Suppressor macrophage treated with lipopolysaccharide for 4 hours (primary cell): Measurements from ENCODE around the gene ENAM.
"Not testable (repeated sequence)": the region's sequence is repeated elsewhere in the genome, so short reads cannot be mapped to it uniquely, and the experiment has no call there.

Experiments used
- DNase-seq: peaks from one replicate; pipeline ENCODE4 v3.0.0-alpha.2; 2020

Gene ENAM

GRCh38 chr4:70627620-70628019 lies 924 bp upstream of the ENAM start:
- no peak for DNase-seq

DNA sequence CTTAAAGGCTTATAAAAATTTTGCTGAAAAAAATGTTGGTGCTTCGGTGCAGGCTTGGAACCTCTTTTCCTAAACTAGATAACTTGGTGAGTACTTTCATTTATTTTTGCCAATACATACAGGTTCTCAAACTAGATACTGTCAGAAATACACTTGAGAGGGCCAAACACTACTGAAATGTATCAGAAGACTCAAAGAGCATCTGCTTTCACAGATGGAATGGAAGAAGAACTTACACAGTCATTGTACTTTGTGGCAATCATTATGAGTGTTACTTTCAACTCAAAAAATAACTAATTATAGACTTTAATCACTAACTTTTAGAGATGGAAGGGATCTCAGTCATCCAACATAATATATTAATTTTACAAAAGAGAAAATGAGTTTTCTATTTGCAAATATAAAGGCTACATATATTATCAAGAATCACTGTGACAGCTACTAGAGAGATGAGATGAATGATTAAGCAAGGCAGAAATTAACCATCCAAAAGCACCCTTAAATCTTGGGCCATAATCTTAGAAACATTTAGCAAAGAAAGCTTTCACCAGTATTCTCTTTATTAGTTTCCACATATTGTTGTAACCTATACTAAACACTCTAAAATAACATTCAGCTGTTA lies 1.0 kb downstream of the ENAM start:
- DNase-seq: no peak

DNA sequence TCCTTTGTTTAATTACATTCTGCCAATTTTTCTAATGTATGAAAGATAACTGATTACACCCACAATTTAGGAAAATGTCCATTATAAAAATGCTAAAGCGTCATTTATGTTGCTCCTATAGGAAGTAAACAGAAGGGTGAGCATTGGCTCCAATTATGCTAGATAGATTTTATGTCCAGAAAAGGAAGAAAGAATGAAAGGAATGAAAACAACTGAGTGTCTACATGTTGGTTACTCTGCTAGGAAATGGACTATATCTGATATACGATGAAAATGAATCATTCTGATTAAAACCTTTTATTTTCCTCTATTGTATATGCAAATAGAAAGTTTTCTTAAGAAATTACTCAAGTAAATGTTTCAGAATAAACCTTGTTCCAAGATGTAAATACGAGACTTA lies 1.6 kb downstream of the ENAM start:
- DNase-seq: no peak

- DNase-seq: no peak
Observed at GRCh38 chr4:70632028-70632427, 3.5 kb downstream of the ENAM start.

DNA sequence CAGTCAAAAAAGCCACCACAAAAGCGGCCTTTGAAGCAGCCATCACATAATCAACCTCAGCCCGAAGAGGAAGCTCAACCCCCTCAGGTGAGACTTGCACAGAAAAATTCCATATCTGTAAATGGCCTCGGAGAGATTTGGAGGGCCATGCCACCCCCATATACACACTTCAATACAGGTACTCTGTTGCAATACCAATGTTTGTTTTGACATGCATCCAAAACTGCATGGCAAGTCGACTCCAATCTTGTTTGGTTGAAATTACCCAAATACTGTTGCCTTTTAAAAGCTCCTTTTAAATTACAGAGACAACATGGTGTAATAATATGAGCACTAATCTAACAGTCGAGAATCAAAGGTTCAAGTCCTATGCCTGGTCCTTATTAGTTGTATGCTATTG lies 5.9 kb downstream of the ENAM start:
- no peak for DNase-seq

DNA sequence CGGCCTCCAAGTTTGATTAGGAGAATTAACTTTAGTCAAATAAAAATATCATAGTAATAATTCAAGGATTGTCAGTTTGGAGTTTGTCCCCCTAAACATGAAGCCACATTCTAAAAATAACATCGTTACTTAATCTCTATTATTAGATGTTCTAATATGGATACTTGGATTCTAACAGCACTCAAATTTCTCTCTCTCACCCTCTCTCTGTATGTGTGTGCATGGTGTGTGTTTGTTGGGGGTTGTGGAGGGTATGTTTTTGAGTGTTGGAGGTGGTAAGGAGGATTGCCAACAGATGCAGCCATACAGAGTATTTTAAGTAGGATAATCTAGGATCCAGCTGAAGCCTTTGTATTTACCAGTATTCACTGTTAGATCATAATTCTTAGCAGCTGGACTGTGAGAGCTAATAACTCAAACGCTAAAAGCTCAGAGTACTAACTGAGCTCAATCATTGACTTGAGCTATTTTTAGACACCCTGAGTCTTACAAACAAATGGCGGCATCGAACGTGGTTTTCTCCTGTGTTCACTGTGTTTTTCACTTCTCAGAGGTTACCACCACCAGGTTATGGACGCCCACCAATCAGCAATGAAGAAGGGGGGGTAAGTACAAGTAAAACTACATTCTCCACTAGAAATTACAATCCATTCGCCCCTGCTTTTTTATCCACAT lies 8.8 kb downstream of the ENAM start:
- no peak for DNase-seq

DNA sequence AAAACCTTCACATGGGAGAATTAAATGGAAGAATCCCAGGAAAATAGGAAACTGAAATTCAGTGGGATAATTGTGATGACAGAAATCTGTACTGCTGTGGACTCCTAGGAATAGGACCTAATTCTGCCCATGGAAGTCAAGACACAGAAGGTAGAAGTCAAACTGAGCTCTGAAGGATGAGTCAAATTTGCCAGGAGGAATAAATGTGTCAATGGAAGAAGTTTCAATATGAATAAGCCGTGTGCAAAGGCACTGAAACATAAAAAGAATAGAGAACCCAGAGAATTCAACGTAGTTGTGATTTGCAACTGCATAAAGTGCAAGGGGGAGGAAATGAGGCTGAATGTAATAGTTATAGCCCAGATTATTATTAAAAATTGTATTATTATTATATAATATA lies 11.6 kb downstream of the ENAM start:
- no peak for DNase-seq

DNA sequence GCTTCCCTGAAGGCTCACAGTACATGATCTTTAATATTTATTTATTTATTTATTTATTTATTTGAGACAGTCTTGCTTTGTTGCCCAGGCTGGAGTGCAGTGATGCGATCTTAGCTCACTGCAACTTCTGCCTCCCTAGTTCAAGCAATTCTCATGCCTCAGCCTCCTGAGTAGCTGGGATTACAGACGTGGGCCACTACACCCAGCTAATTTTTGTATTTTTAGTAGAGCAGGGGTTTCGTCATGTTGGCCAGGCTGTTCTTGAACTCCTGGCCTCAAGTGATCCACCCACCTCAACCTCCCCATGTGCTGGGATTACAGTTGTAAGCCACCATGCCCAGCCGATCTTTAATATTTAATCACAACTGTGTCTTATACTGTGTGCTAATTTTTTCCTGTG lies 22.2 kb downstream of the ENAM start:
- not testable (repeated sequence) for DNase-seq

GRCh38 chr4:70651864-70652506 lies 23.4 kb downstream of the ENAM start:
- DNase-seq: peak; percentile 47

- DNase-seq: no peak
Observed at GRCh38 chr4:70654605-70655011, 26.1 kb downstream of the ENAM start.

GRCh38 chr4:70657326-70657725 lies 28.8 kb downstream of the ENAM start:
- DNase-seq: no peak

- DNase-seq: no peak
Observed at GRCh38 chr4:70658418-70658817, 29.9 kb downstream of the ENAM start.

- DNase-seq: no peak
Observed at GRCh38 chr4:70660106-70660505, 31.6 kb downstream of the ENAM start.

- not testable (repeated sequence) for DNase-seq
Observed at GRCh38 chr4:70661309-70661922, 32.9 kb downstream of the ENAM start.

GRCh38 chr4:70666369-70666768 lies 37.8 kb downstream of the ENAM start, which contains the start of gene JCHAIN:
TSS of gene JCHAIN (minus strand) at chr4:70666508. CDS start at chr4:70666490, 18 bp downstream.
- DNase-seq: no peak

- no peak for DNase-seq
Observed at GRCh38 chr4:70667740-70668535, 39.4 kb downstream of the ENAM start.

- DNase-seq: no peak
Observed at GRCh38 chr4:70670332-70671014, 41.9 kb downstream of the ENAM start.

DNA sequence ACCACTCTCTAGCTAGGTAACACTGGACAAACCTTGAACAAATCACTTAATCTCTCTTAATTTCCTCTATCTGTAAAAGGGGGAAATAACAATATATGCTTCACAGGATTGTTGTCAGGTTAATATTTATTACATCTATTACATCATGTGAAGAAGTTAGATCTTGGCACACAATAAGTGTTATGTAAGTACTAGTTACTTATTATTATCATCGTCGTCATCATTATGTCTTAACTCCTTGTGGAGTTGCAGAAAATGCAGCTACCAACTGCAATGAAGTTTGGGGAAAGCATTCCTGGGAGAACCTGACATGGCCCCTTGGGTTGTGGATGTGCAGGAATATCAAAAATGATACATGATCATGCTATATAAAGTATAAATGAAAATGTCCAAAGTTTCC lies 42.5 kb downstream of the ENAM start:
- DNase-seq: no peak

- DNase-seq: no peak
Observed at GRCh38 chr4:70674191-70674590, 45.6 kb downstream of the ENAM start.

GRCh38 chr4:70674731-70675130 lies 46.2 kb downstream of the ENAM start:
- no peak for DNase-seq

- no peak for DNase-seq
Observed at GRCh38 chr4:70676554-70677090, 48.1 kb downstream of the ENAM start.

GRCh38 chr4:70678383-70678999 lies 49.9 kb downstream of the ENAM start:
- no peak for DNase-seq
